NK-92 (cell line): Measurements from ENCODE around the gene DAB1.

Experiments used
- DNase-seq: peaks from one replicate; lab custom pipeline; 2025; ENCODE audit not compliant: unreplicated experiment; lab: John Stamatoyannopoulos, UW

Gene DAB1

GRCh38 chr1:56992318-56993125 is 431.3 kb downstream of the DAB1 start:
- no peak for DNase-seq

DNA sequence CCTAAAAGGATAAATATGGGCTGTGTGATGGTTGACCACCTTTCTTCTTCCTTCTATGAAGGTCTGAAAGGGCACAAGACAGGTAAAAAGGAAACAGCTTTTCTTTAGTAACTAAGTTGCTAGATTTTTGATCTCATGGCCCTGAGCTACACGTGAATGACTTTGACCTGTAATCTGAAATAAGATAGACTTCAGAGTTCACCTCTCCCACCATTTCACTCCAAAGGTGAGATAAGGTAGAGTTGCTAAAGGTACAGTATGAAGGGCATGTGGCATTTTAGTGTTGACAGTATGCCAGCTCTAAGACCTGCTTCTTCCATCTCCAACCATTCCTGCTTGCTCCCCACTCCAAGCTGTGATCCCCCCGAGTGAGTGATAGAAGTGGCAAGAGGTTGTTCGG is 432.3 kb downstream of the DAB1 start:
- DNase-seq: no peak

- no peak for DNase-seq
Observed at GRCh38 chr1:56986397-56986796, 437.5 kb downstream of the DAB1 start.

DNA sequence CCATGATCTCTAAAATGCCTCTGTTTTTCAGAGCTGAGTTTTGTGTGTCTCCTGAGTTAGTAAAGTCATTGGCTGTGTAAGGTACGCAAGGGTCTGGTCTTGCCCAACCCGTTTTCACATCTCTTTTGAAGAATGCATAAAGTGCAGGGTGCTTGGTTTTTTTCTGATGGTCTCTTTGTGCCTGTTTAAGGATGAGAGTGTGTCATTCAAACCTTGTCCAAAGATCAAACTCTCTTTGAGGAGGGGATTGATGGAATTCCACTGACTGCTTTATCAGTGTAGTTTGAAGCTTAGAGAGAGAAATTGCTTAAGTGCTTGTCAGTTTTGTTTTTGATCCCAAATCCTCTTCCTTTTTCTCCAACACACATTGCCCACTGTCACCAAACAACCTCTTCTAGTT is 438.0 kb downstream of the DAB1 start:
- no peak for DNase-seq

DNA sequence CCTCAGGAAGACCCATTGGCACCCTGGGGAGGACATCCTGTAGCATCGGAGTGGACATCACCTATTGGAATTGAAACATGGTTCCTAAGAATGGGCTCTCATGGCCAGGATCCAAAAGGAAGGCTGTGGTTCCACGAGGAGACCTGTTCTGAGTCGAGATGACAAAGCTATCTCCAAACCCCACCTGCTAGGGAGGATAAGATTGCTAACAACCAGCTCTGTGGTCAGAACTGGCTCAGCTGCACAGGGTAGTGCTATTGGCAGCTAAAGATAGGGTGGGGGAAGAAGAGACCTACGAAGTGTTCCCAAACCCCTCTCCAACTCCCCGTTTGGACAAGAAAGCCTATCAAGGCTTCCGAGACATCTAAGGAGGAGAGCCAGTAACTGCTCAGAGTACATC is 440.4 kb downstream of the DAB1 start:
- DNase-seq: no peak

DNA sequence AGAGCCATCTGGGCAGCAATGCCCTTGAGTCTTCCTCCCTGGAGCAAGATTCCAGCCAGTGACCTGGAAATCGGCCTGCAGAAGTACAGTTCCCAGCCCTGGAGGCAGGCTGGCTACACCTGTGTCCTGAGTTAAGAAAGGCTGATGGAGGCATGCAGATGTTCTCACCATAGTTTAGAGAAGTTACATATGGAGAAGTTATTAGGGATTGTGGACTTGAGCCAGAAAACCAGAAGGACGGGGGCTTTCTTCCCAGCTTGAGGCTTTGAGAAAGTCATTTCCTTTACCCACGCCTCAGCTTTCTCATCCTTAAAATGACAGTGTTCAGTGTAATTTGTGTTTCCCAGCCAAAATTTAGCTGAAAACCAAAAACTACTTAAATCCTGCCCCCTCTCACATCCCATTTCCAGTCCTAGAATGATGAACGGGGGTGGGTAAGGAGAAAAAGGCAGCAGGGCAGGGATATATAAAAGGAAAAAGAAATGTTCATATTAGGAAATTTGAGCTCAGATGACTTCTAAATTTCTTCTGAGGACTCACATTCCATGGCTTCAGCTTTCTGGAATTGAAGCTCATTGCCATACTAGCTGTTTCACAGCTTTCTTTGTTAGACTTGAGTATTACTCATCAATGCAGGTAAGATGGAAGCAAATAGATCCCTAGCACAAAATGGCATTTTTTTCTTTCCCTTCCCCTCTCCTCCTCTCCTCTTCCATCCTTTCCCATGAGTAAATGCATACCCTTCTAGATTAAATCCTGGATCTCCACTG is 443.7 kb downstream of the DAB1 start:
- DNase-seq: no peak

GRCh38 chr1:56978819-56979218 is 445.0 kb downstream of the DAB1 start:
- DNase-seq: no peak

DNA sequence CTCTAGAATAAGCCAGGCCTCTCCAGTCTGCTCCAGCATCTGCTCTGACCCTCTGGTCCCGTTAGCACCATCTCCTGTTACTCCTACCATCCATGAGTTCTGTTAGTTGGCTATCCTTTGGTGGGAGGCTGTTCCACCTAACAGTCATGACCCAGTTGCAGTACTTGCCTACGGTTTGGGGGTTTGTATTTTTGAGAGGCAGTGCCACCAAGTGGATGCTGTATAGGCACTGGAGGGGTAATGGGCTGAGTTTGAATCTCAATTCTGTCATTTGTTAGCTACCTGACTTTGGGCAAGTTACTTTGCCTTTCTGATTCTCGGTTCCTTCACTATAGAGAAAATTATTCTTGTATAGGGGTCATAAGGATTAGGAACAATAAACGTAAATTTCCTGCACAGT is 445.9 kb downstream of the DAB1 start:
- DNase-seq: no peak

DNA sequence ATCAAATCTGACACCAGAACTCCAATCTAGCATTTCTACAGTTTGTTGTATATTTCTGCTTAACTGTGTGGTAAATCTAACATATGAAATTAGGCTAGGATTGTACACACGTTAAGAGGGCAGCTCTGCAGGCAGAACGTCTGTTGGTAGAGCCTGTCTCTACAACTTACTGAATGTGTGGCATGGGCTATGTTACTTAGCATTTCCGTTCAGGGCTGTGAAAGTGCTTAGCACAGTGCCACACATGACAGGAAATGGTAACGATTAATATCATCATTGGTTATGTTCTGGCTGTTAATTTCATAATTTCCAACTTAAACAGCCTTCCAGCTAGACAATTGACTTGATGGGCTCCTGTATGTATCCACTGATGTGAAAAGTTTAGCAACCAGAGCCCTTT is 448.4 kb downstream of the DAB1 start:
- no peak for DNase-seq

- DNase-seq: no peak
Observed at GRCh38 chr1:56973923-56974742, 449.7 kb downstream of the DAB1 start.

DNA sequence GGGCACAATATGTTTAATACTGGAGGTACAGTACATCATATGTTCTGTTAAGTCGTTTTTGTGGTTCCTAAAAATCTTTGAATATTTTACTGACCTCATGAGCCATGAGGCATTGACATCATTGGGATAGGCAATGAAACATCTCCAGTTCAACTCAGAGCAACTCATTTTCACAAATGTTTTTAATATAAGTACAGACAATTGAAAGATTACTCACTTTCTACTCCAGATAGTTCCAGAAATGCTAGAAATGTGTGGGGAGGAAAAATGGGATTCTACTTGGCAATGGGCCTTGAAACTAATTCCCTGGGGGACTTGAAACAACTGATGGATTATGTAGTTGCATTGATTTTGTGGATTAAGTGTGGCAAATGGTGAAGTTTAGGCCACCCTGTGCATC is 450.9 kb downstream of the DAB1 start:
- DNase-seq: no peak

- DNase-seq: no peak
Observed at GRCh38 chr1:56970280-56970679, 453.6 kb downstream of the DAB1 start.

DNA sequence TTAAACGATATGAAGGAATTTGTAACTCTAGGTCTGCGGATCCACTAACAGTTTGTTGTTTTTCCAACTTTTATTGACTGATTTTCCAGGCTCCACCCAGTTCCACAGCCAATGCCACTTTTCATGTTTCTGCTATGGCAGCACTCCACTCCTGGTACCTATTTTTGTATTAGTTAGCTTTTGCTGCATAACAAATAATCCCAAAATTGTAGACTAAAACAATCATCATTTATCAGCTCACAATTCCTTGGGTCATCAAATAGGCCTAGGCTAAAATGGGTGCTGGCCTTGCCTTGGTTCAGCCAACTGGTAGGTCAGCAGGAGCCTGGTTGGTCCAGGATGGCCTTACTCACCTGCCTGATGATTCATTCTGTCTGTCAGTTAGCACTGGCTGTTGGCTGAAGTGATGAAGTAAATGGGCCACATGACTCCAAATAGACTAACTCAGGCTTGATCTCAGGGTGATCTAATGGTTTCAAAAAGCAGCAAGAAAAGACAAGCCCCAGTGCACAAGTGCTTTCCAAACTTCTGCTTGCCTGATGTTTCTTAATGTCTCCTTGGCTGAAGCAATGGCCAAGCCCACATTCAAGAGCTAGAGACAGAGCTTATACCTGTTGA is 454.9 kb downstream of the DAB1 start:
- DNase-seq: no peak

GRCh38 chr1:56967900-56968832 is 455.7 kb downstream of the DAB1 start:
- DNase-seq: no peak

DNA sequence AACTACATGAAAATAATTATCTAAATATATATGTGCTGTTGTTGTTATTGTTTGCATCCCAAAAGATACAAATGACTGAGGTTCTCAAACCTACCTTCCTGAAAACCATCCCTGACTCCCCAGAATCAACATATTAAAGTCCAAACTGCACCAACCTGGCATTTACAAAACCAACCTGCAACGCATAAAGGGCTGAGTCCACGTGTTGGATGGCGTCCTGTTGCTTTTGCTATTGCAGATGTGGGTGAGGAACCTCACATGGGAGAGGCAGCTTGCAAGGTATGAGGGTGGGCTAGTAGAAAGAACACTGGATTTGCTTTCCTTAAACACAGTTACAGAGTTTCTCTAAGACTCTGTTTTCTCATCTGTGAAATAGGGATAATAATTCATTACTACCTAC is 456.5 kb downstream of the DAB1 start:
- no peak for DNase-seq

GRCh38 chr1:56966698-56966999 is 457.2 kb downstream of the DAB1 start:
- no peak for DNase-seq

GRCh38 chr1:56965916-56966697 is 457.8 kb downstream of the DAB1 start, which contains the start of gene C8B:
Gene C8B, minus strand, starts transcription at chr1:56966015. Its CDS starts 67 bp downstream, at chr1:56965948.
- no peak for DNase-seq

DNA sequence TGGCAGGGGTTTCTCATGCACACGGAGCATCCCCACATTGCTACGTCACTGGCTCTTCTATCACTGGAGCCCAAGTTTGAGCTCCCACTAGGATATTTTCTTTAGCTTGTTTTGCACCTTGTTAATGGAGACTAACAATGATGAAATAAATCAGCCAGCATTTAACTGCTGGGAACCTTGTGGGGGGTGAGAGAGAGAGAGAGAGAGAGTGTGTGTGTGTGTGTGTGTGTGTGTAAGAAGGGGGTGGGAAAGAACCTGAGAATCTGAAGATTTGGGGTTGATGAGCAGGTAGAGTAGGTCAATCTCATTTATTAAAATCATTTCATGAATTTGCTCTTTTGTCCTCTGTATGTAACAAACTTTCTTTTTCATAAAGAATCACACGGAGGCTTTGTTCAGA is 458.7 kb downstream of the DAB1 start:
- DNase-seq: no peak

- no peak for DNase-seq
Observed at GRCh38 chr1:56964349-56965017, 459.4 kb downstream of the DAB1 start.
